Transverse colon (tissue), 4 donors: ENCODE results near the gene TJP3. TPM values are rescaled to one million over a fixed set of nuclear protein-coding genes. Genes with fewer than 3 reads are reported as not detected.
A peak's percentile ranks its signal among the peaks of the same experiment; 100 is the strongest.

Experiments
- DNase-seq: peaks from one replicate; pipeline ENCODE4 v3.0.0-alpha.2; 2019
- H3K27ac ChIP-seq, 4 donors: fragments of 200-600 bp; sonication (generic); 2 replicates each; pipeline ENCODE4 v1.5.1; 2016 to 2018; ENCODE audit warnings: inconsistent platforms in 4 of 4
- H3K27me3 ChIP-seq: fragments of 200-600 bp; sonication (generic); 2 replicates; pipeline ENCODE4 v1.5.1; 2017; ENCODE audit warnings: inconsistent platforms
- H3K36me3 ChIP-seq, 4 donors: fragments of 200-600 bp; sonication (generic); 2 replicates each; pipeline ENCODE4 v1.5.1; 2017 to 2019; ENCODE audit warnings: inconsistent platforms in 4 of 4
- H3K4me1 ChIP-seq, 4 donors: fragments of 200-600 bp; sonication (generic); 2 replicates each; pipeline ENCODE4 v1.5.1; 2017 to 2020; ENCODE audit warnings: inconsistent platforms in 4 of 4
- H3K4me3 ChIP-seq, 4 donors: fragments of 200-600 bp; sonication (generic); 1 replicate in 1 of 4; 2 replicates in 3 of 4; pipeline versions ENCODE4 v1.5.1 to v1.6.1; 2017 to 2019; ENCODE audit warnings: inconsistent platforms in 4 of 4
- H3K9me3 ChIP-seq, 2 donors: fragments of 200-600 bp; sonication (generic); 2 replicates each; pipeline ENCODE4 v1.5.1; 2017 to 2019; ENCODE audit warnings: inconsistent platforms in 2 of 2
- CTCF ChIP-seq, 5 experiments: fragments of 200-600 bp in 3 of 5; fragments of 450-650 bp in 2 of 5; sonication (generic) in 3 of 5; IDR thresholded peaks; 1 replicate in 2 of 5; 2 replicates in 3 of 5; pipeline ENCODE4 v1.5.1; 2016 to 2017; ENCODE audit warnings: antibody characterized with exemption in 5 of 5, inconsistent platforms in 3 of 5, mild to moderate bottlenecking in 2 of 5, moderate library complexity in 1 of 5
- EP300 ChIP-seq: sonication (generic); formaldehyde crosslinking; IDR thresholded peaks from one replicate; pipeline ENCODE4 v1.6.1; 2017; ENCODE audit warnings: antibody characterized with exemption, low read depth
- POLR2A ChIP-seq: fragments of 450-650 bp; IDR thresholded peaks from one replicate; pipeline ENCODE4 v1.6.1; 2016; ENCODE audit warnings: antibody characterized with exemption, mild to moderate bottlenecking, moderate library complexity
- POLR2AphosphoS5 ChIP-seq, 3 donors: sonication (generic); formaldehyde crosslinking; IDR thresholded peaks; one replicate each; pipeline ENCODE4 v1.6.1; 2016; ENCODE audit warnings: antibody characterized with exemption in 3 of 3
- WGBS, 2 donors: methylation state at CpG; one replicate each; pipeline ENCODE4 v1.1.5; 2018; ENCODE audit warnings: low coverage in 1 of 2; 5-methylcytosine and 5-hydroxymethylcytosine counted together
- in situ Hi-C, 4 donors: fragments of 200-750 bp; cut with MboI; loops; one replicate each; pipeline versions ENCODE4 v1.15.0 to v1.15.1; 2017; ENCODE audit warnings: low sequenced_read_pairs in 3 of 4, low pct_ligation_motif_present in 1 of 4, low pct_unique_long_range_greater_than_20kb in 1 of 4
- intact Hi-C: fragments of 100-400 bp; cut with DNase I; formaldehyde crosslinking; loops from one replicate; pipeline ENCODE4 v1.15.1; 2023; ENCODE audit warnings: low total_unique reads
- total RNA-seq, 4 donors: library from RNA; depleted of rRNA; stranded (reverse); fragments of >200 nt; gene quantifications; one replicate each; pipeline ENCODE4 v1.1.0, GENCODE V29; 2016

TJP3 gene
- total RNA-seq, 4 donors from 2014 or later: 234 to 894 (median 282) TPM

GRCh38 chr19:3667766-3668165 is 40.4 kb upstream of the TJP3 start:
- Histone ChIP-seq H3K27me3 (no peaks in the 10 kb centered on the region), H3K9me3 (no peaks in the 10 kb centered on the region), H3K36me3 (peaks cover 0 to 7% (median 0%) of the 10 kb centered on the region in 4 donors), H3K4me1 (peaks cover 28 to 56% (median 40%) of the 10 kb centered on the region in 4 donors), H3K27ac (peak overlapping the region; percentile 92 to 96 (median 94)), H3K4me3 (no peak overlapping the region)
- 95% methylated on average over 15 of the region's 17 CpGs; no CpG with 5 or more reads in 1 of the 2 donors for WGBS, 2 donors
- no peak for DNase-seq
- no peak for TF ChIP-seq POLR2A
- TF ChIP-seq CTCF (IDR thresholded peaks at IDR 0.05): no peak
- no peak for TF ChIP-seq POLR2AphosphoS5 (IDR thresholded peaks at IDR 0.05)
- TF ChIP-seq EP300: no peak
- in situ Hi-C loops: no loop called here
- intact Hi-C loops: loop anchor here (1.0 kb wide), 1 partner anchor 33 kb away; the partner anchor contains the start of gene PIP5K1C

- Histone ChIP-seq H3K9me3 (no peaks in the 10 kb centered on the region), H3K4me3 (no peak overlapping the region), H3K27ac (peak overlapping the region; percentile 92 to 96 (median 94)), H3K27me3 (no peaks in the 10 kb centered on the region), H3K4me1 (peaks cover 28 to 56% (median 40%) of the 10 kb centered on the region in 4 donors), H3K36me3 (peaks cover 0 to 5% (median 0%) of the 10 kb centered on the region in 4 donors)
- 81% methylated on average over 33 of the region's 34 CpGs; no CpG with 5 or more reads in 1 of the 2 donors for WGBS, 2 donors
- TF ChIP-seq POLR2AphosphoS5 (IDR thresholded peaks at IDR 0.05) (no peak), POLR2A (no peak)
- in situ Hi-C loops (no loop called here), intact Hi-C loops (loop anchor here (1.0 kb wide), 1 partner anchor 32 kb away; the partner anchor contains the start of gene PIP5K1C)
- DNase-seq: no peak
These were observed 39.7 kb upstream of the TJP3 start for GRCh38 chr19:3668331-3669081.

GRCh38 chr19:3669082-3669946 is 38.9 kb upstream of the TJP3 start:
- intact Hi-C loops (no loop called here), in situ Hi-C loops (no loop called here)
- H3K36me3 ChIP-seq: no peaks in the 10 kb centered on the region
- no peak for DNase-seq
- WGBS, 2 donors: 68% methylated on average over 7 to 39 of the region's 39 CpGs
- no peaks in the 10 kb centered on the region for H3K9me3 ChIP-seq
- no peak overlapping the region for H3K4me3 ChIP-seq
- H3K27me3 ChIP-seq: no peaks in the 10 kb centered on the region
- TF ChIP-seq POLR2AphosphoS5 (IDR thresholded peaks at IDR 0.05) (peak in 1 of 3 donors; percentile 16), EP300 (no peak)
- H3K4me1 ChIP-seq: peaks cover 28 to 56% (median 40%) of the 10 kb centered on the region in 4 donors
- peak overlapping the region; percentile 92 to 96 (median 94) for H3K27ac ChIP-seq

GRCh38 chr19:3669947-3670795 is 38.0 kb upstream of the TJP3 start:
- Histone ChIP-seq H3K4me1 (peaks cover 28 to 56% (median 40%) of the 10 kb centered on the region in 4 donors), H3K27me3 (no peaks in the 10 kb centered on the region), H3K36me3 (no peaks in the 10 kb centered on the region), H3K27ac (peak overlapping the region; percentile 92 to 96 (median 94)), H3K9me3 (no peaks in the 10 kb centered on the region), H3K4me3 (peak overlapping the region; percentile 6 to 27 (median 18))
- WGBS, 2 donors: 65 to 76% methylated on average over 3 to 29 of the region's 33 CpGs
- intact Hi-C loops: no loop called here
- peak; percentile 68 for DNase-seq
- in situ Hi-C loops: no loop called here
- TF ChIP-seq POLR2A: peak; percentile 63
- peak; percentile 80 to 93 (median 88) for TF ChIP-seq POLR2AphosphoS5 (IDR thresholded peaks at IDR 0.05)
- TF ChIP-seq EP300: peak; percentile 81
- no peak for TF ChIP-seq CTCF (IDR thresholded peaks at IDR 0.05)
